Measurements from ENCODE around the gene ASXL3.

- no peak for TF ChIP-seq POLR2A (IDR thresholded peaks at IDR 0.05)
- TF ChIP-seq CTCF (IDR thresholded peaks at IDR 0.05): no peak
These were observed 128.4 kb downstream of the ASXL3 start for GRCh38 chr18:33706391-33706790.

All from upper lobe of left lung (tissue), 4 donors.